ENCODE measurements around the gene SOBP.

Gene SOBP

DNA sequence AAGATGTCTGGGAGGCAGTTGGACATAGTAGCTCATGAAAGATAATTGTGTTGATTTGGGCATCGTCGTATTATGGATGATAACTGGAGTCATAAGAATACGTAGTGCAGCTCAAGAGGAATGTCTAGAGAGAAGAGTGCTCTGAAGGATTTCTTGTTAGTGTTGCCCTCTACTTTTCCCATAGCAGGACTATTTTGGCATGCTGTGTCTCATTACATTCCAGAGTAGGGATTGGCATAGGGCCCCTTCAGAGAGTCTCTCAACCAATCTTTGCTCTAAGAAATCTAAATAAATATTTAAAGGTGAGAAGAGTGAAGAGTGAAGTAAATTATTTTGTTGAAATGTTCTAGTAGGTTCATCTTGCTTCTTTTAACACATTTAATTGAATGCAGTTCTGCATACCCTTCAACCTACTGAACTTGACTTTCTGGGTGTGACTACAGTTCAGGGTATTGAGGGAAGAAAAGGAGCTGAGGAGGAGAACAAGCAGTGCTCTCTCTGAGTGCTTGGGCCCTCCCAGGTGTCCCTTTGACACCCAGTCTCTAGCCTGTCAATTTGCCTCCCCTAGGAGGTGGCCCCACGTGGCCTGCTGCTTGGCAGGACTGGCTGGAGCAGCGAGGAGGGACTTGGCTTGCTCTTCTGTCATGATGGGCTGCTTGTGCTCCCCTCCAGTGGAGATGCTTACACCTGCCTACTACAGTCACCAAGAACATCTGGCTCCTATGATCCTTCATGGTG lies 33.3 kb downstream of the SOBP start:
- in situ Hi-C loops (cut with HindIII; ENCODE audit: low sequenced_read_pairs), result no loop called here
- no peak overlapping the region for H3K4me3 ChIP-seq (ENCODE audit: low read depth, low read length)
- no peak for DNase-seq (ENCODE audit: low read depth, low spot score)
- TF ChIP-seq CTCF (IDR thresholded peaks at IDR 0.05; ENCODE audit: low read depth, low read length), result no peak

GRCh38 chr6:107523794-107524193 lies 33.9 kb downstream of the SOBP start:
- no peak for TF ChIP-seq CTCF (IDR thresholded peaks at IDR 0.05; ENCODE audit: low read depth, low read length)

GRCh38 chr6:107524626-107525025 lies 34.7 kb downstream of the SOBP start:
- TF ChIP-seq CTCF (IDR thresholded peaks at IDR 0.05; ENCODE audit: low read depth, low read length), result no peak
- H3K4me3 ChIP-seq (ENCODE audit: low read depth, low read length), result no peak overlapping the region
- no peak for DNase-seq (ENCODE audit: low read depth, low spot score)
- in situ Hi-C loops (cut with HindIII; ENCODE audit: low sequenced_read_pairs), result no loop called here

More at GRCh38 chr6:107523794-107524193, 33.9 kb downstream of the SOBP start:
- in situ Hi-C loops (cut with HindIII; ENCODE audit: low sequenced_read_pairs), result no loop called here
- DNase-seq (ENCODE audit: low read depth, low spot score), result no peak
- no peak overlapping the region for H3K4me3 ChIP-seq (ENCODE audit: low read depth, low read length)

GRCh38 chr6:107531868-107532267 lies 42.0 kb downstream of the SOBP start:
- no peak overlapping the region for H3K4me3 ChIP-seq (ENCODE audit: low read depth, low read length)
- no peak for DNase-seq (ENCODE audit: low read depth, low spot score)
- no peak for TF ChIP-seq CTCF (IDR thresholded peaks at IDR 0.05; ENCODE audit: low read depth, low read length)
- in situ Hi-C loops (cut with HindIII; ENCODE audit: low sequenced_read_pairs), result no loop called here

DNA sequence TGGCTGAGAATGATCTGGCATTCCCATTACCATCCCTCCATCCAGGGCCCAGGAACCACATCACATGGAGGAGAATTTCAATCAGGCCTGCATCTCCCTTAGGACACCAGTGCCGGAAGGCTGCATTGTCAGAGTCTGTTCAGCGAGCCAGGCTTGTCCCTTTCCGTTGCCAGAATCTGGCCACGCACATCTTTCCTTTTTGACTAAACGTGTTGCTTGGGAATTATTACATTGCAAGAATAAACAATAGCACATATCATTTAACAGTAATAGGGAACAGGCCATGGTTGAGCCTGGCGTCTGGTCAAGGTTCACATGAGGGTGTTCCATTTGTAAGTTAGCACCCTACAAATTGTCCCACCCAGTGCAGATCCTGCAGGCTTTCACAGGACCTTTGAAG lies 42.8 kb downstream of the SOBP start:
- TF ChIP-seq CTCF (IDR thresholded peaks at IDR 0.05; ENCODE audit: low read depth, low read length), result no peak
- H3K4me3 ChIP-seq (ENCODE audit: low read depth, low read length), result no peak overlapping the region
- DNase-seq (ENCODE audit: low read depth, low spot score), result no peak
- in situ Hi-C loops (cut with HindIII; ENCODE audit: low sequenced_read_pairs), result no loop called here

DNA sequence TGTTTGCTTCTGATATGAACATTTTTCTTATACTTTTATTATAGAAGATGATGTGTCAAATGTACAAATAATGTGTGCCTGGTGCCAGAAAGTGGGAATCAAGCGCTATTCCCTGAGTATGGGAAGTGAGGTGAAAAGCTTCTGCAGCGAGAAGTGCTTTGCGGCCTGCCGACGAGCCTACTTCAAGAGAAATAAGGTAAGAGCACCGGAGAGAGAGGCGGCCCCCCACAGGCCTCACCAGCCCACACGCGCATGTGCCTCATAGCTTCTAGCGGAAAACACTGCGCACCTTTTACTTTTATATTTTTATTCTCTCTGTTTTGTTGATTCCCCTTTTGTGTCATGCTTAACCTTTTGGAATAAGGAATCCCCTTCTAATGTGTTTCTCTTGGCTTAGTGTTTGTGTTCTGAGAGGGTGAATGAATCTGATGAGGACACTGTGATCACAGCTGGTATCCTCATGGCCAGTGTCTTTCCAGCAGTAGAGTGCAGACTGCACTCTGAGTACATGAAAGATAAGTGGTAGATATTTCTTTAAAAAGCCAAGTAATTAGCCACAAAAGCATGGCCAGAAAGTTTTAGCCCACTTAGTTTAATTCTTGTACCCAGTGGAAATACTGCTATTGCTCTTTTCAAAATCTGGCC lies 43.6 kb downstream of the SOBP start:
- DNase-seq (ENCODE audit: low read depth, low spot score), result peak; percentile 4
- in situ Hi-C loops (cut with HindIII; ENCODE audit: low sequenced_read_pairs), result no loop called here
- no peak overlapping the region for H3K4me3 ChIP-seq (ENCODE audit: low read depth, low read length)
- TF ChIP-seq CTCF (IDR thresholded peaks at IDR 0.05; ENCODE audit: low read depth, low read length), result no peak

Measured in astrocyte of the spinal cord (primary cell).